Transverse colon (tissue), 4 donors: ENCODE measurements around the gene SETD1A.
"Not testable (repeated sequence)": the region's sequence is repeated elsewhere in the genome, so short reads cannot be mapped to it uniquely, and the experiment has no call there.

Experiments
- POLR2A ChIP-seq: fragments of 450-650 bp; IDR thresholded peaks from one replicate; pipeline ENCODE4 v1.6.1; 2016; ENCODE audit warnings: antibody characterized with exemption, mild to moderate bottlenecking, moderate library complexity
- POLR2AphosphoS5 ChIP-seq, 3 donors: sonication (generic); formaldehyde crosslinking; IDR thresholded peaks; one replicate each; pipeline ENCODE4 v1.6.1; 2016; ENCODE audit warnings: antibody characterized with exemption in 3 of 3
- TF ChIP-seq, protein P1 (sequence below), 5 experiments: fragments of 200-600 bp in 3 of 5; fragments of 450-650 bp in 2 of 5; sonication (generic) in 3 of 5; IDR thresholded peaks; 1 replicate in 2 of 5; 2 replicates in 3 of 5; pipeline ENCODE4 v1.5.1; 2016 to 2017; ENCODE audit warnings: antibody characterized with exemption in 5 of 5, inconsistent platforms in 3 of 5, mild to moderate bottlenecking in 2 of 5, moderate library complexity in 1 of 5

DNA sequence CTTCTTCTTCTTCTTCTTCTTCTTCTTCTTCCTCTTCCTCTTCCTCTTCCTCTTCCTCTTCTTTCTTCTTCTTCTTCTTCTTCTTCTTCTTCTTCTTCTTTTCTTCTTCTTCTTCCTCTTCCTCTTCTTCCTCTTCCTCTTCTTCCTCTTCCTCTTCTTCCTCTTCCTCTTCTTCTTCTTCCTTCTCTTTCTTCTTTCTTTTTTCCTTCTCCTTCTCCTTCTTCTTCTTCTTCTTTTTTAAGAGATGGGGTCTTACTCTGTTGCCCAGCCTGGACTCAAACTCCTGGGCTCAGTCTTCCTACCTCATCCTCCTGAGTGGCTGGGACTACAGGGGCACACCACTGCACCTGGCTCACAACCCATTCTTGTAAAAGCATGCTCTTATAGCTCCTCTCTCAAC, 55.7 kb downstream of the SETD1A start:
- not testable (repeated sequence) for TF ChIP-seq POLR2A; POLR2AphosphoS5 (IDR thresholded peaks at IDR 0.05)
- TF ChIP-seq, protein P1, sequence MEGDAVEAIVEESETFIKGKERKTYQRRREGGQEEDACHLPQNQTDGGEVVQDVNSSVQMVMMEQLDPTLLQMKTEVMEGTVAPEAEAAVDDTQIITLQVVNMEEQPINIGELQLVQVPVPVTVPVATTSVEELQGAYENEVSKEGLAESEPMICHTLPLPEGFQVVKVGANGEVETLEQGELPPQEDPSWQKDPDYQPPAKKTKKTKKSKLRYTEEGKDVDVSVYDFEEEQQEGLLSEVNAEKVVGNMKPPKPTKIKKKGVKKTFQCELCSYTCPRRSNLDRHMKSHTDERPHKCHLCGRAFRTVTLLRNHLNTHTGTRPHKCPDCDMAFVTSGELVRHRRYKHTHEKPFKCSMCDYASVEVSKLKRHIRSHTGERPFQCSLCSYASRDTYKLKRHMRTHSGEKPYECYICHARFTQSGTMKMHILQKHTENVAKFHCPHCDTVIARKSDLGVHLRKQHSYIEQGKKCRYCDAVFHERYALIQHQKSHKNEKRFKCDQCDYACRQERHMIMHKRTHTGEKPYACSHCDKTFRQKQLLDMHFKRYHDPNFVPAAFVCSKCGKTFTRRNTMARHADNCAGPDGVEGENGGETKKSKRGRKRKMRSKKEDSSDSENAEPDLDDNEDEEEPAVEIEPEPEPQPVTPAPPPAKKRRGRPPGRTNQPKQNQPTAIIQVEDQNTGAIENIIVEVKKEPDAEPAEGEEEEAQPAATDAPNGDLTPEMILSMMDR (IDR thresholded peaks at IDR 0.05): not testable (repeated sequence)
